A673 (cell line): ENCODE measurements around the gene LAPTM4A.

Experiments used
- EZH2 ChIP-seq: fragments of 200-600 bp; sonication (generic); IDR thresholded peaks from 2 replicates; pipeline ENCODE4 v1.6.1; 2017; ENCODE audit warnings: borderline replicate concordance, low read depth, mild to moderate bottlenecking, mixed read lengths, antibody characterized with exemption, low read length; ENCODE audit not compliant: poor library complexity, severe bottlenecking
- TF ChIP-seq, protein P1 (sequence below): fragments of 300-800, 200-600 bp; sonication (generic); conservative IDR thresholded peaks from 2 replicates; pipeline ENCODE4 v1.5.1; 2017; ENCODE audit warnings: low read depth, mild to moderate bottlenecking, antibody characterized with exemption, low read length, moderate library complexity, mixed read lengths

DNA sequence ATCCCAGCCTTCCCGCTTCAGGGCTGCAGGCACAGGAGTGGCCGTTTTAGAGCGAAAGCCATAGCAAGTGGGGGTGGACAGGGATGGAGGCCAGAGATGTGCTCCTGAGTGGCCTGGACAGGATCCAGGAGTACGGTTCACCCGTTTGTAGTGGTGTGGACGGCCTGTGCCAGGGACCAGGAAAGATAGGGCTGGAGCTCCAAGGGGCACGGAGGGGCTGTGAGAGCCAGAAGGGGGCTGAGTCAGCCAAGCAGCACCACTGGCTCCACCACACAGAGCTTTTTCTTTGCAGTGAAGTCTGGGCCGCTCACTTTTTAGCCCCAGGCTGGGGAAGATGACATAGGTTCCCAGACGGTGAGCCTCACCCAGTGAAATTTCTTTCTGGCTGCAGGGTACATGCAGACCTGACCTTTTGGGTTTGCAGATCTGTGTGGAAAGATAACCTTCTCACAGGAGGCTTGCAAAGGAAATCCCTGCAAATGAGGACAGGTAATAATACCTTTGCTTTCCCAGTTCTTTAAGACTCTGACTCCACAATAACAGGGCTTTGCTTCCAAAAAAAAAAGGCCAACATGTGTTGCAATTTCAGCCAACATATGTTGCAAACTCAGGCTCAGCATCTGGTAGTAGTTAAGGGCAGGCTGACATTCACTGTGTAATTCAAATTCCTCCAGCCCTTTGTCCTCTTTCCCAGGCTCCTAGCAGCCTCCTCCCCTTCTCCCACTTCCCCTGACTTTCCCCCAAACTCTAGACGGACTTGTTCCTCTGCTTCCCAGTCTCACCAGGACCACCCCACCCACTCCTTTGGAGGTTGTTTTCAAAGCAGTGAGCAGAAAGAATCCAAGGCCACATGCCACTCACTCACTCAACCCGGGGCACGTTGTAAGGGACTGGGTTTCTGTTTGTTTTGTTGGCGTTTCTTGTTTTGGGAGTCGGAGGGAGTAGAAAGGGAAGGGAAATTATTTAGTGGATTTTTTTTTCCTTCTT, 20.3 kb upstream of the LAPTM4A start:
- TF ChIP-seq, protein P1, sequence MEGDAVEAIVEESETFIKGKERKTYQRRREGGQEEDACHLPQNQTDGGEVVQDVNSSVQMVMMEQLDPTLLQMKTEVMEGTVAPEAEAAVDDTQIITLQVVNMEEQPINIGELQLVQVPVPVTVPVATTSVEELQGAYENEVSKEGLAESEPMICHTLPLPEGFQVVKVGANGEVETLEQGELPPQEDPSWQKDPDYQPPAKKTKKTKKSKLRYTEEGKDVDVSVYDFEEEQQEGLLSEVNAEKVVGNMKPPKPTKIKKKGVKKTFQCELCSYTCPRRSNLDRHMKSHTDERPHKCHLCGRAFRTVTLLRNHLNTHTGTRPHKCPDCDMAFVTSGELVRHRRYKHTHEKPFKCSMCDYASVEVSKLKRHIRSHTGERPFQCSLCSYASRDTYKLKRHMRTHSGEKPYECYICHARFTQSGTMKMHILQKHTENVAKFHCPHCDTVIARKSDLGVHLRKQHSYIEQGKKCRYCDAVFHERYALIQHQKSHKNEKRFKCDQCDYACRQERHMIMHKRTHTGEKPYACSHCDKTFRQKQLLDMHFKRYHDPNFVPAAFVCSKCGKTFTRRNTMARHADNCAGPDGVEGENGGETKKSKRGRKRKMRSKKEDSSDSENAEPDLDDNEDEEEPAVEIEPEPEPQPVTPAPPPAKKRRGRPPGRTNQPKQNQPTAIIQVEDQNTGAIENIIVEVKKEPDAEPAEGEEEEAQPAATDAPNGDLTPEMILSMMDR, result no peak
- no peak for TF ChIP-seq EZH2
